GM19468 (cell line): ENCODE data around the gene TAF8.

Experiments used
- ATAC-seq: cut with Tn5 transposase; IDR thresholded peaks from one replicate; pipeline ENCODE4 v1.9.1; 2021; ENCODE audit warnings: mild to moderate bottlenecking, moderate library complexity, moderate number of reproducible peaks; ENCODE audit not compliant: unreplicated experiment; ENCODE audit errors: extremely low read depth

Gene TAF8

DNA sequence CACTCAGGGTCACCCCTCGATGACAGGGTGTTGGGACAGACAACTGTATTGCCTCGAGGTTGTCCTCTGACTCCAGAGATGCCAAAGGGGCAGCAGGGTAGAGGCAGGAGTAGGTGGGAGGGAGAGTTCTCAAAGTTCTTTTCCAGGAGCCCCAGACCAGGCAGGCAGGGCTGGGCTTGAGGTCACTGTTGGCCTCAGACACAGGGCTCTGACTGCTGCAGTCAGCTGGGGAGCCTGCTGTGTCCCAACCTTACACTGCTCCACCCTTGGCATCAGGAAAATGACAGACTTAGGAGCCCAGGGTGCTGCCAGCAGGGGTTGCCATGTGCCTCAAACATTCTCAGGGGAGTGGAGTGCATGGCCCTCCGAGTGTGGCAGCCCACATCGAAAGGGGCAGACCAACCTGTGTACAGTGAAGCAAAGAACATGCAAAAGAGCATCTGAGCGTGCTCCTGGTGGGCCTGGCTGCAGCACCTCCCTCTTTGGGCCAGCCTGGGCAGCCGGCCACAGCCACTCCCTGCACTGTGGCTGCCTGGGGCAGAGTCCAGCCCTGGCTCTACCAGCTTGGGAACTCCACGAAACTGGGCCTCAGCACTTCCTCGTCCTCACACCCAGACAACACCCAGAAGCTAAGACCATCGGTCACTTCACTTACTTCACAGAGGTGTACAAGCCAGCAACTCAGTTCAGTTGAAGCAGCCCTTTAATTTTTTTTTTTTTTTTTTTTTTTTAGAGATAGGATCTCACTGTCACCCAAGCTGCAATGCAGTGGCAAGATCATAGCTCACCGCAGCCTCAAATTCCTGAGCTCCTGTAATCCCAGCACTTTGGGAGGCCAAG is 68.1 kb downstream of the TAF8 start:
- ATAC-seq: no peak

DNA sequence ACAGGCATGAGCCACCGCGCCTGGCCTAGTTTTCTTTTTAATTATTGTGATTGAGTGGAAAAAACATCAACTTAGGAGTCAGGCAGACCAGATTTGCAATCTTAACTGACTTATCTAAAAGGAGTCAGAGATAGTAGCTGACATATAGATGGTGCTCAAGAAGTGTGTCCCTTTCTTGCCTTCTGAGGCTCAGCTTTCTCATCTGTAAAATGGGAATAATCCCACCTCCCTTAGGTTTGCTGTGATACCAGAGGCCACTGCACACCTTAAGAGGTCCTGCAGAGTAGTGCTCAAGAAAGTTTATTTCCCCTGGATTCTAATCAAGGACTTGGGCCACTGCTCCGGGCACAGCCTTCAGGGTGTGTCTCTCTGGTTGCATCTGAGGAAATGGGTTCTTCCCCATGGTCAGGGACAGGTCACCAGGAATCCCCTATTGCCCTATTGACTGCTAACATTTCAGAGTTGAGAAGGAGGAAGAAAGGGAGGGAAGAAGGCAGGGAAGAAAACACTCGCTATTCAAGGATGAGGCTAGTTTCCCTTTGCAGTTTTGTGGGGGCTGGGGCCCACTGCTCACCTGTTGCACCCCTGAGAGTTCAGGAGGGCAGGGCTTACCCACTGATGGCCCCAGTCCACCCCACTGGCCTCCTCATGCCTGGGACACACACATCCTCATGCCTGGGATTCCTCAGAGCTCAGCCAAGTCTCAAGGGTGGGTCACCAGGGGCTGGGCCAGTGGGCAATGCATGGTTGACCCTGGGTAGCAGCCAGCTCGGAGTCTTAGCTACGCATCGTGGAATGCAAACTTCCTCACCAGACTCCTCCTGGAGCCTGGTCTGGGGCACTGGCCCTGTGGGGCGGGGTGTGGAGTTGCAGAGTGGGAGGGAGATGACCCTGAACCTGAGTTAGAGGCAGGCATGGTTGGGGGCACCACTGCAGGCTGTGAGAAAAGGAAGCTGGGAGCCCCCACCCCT is 70.9 kb downstream of the TAF8 start:
- ATAC-seq: no peak

GRCh38 chr6:42123379-42124103 is 73.2 kb downstream of the TAF8 start:
- ATAC-seq: no peak

GRCh38 chr6:42124223-42124836 is 74.0 kb downstream of the TAF8 start:
- no peak for ATAC-seq

GRCh38 chr6:42125231-42125630 is 74.9 kb downstream of the TAF8 start:
- no peak for ATAC-seq

DNA sequence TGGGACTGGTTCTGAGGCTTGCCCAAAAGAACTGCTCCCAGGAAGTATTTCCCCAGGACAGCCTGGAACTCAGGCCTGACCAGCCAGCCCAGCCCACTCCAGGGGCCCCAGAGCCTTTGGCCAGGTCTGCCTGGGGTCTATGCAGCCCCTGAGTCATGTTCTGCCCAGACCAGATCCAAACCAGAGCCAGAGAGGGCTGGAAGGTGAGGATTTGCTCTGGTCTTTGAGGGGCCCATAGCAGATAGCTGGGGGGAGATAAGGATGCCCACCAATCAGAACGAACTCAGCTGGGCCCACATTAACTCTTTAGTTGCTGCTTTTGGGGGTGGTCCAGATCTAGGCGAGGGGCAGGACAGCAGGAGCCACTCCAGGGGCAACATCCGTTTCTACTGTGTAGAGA is 75.3 kb downstream of the TAF8 start:
- ATAC-seq: no peak

DNA sequence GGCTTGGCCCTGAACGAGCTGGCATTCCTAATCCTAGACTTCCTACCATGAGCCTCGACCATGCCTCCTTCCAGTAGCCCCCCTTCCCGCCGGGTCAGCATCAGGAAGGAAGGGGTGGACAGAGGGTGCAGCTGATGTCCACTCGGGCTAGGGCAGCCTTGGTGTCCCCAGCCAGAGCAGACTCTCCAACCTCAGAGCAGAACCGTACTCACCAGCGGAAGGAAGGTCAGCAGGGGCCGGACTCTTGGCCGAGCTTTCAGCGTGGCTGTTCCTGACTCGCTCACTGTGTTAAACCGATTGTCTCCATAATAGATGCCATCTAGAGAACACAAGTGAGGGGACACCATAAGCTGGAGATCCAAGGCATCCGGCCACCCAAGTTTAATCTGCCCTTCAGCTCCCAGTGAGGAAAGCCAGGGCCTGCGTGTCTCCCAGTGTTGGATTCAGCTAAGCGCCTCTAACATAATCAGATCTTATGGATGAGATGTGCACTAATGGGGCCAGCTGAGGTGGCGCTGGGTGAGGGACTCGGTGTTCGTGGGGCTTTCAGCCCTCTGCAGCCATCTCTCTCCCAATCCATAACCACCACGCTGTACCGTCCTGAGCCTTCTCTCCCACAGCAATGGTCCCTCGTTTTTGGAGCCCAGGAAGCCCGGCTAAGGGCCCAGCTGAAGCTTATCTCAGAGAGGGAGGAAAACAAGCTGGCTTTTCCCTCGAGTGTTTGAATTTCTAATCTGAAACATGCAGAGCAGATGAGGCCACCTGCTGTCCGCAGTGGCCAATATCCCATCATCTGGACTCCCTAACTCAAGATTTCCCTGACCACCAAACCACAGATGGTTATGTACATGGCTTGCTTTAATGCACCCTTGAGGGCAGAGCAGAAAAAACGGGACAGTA is 78.4 kb downstream of the TAF8 start:
- ATAC-seq: no peak

GRCh38 chr6:42129360-42129676 is 79.0 kb downstream of the TAF8 start:
- no peak for ATAC-seq

DNA sequence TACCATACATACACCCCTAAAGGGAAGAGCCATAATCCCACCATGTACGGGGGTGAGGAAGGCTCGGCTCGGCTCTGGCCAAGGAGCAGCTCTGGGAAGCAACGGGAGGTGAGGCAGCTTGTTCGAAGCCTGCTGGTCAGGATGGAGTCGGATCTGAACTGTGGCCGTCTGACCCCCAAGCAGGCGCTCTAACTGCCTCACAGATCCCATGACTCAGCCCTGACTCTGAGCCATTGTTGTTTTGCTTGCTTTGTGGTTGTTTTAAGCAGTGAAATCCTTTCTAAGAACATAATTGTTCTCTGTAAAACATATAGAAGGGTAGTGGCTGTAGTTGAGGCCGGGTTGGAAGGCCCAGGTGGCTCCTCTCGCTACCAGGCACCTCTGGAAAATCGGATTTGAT is 81.2 kb downstream of the TAF8 start:
- ATAC-seq: no peak

GRCh38 chr6:42133926-42134325 is 83.6 kb downstream of the TAF8 start:
- no peak for ATAC-seq

GRCh38 chr6:42135161-42135560 is 84.8 kb downstream of the TAF8 start:
- ATAC-seq: no peak

DNA sequence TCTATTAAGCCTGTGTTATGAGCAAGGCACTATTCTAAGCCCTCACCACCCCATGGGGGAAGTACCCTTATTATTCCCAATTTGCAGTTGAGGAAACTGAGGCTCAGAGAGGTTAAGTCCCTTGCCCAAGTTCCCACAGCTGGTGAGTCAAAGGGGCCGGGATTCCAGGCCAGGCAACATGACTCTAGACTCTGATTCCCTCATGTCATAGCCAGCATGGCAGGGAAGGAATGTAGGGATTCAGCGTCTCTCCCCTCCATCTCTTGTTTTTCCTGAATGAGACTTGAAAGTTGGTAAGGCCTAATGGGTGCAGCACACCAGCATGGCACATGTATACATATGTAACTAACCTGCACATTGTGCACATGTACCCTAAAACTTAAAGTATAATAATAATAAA is 85.4 kb downstream of the TAF8 start:
- ATAC-seq: no peak

- no peak for ATAC-seq
Measured at GRCh38 chr6:42136508-42137193, 86.3 kb downstream of the TAF8 start.
